Hepatocyte (in vitro differentiated cells): ENCODE results near the gene GPX7. TPM values are rescaled to one million over a fixed set of nuclear protein-coding genes. Genes with fewer than 3 reads are reported as not detected.

Source experiments
- DNase-seq: peaks from one replicate; pipeline ENCODE4 v3.0.0-alpha.2; 2016; ENCODE audit warnings: low spot score
- H2AFZ ChIP-seq: fragments of 200-600 bp; sonication (generic); 2 replicates; pipeline ENCODE4 v1.6.0; 2016; ENCODE audit warnings: antibody characterized with exemption, mild to moderate bottlenecking
- H3K27ac ChIP-seq: fragments of 200-600 bp; sonication (generic); 2 replicates; pipeline ENCODE4 v1.5.1; 2016; ENCODE audit warnings: mild to moderate bottlenecking
- H3K27me3 ChIP-seq: fragments of 200-600 bp; sonication (generic); 2 replicates; pipeline ENCODE4 v1.6.1; 2016
- H3K36me3 ChIP-seq: fragments of 200-600 bp; sonication (generic); replicated peaks from 2 replicates; pipeline ENCODE4 v1.5.1; 2016; ENCODE audit warnings: low read depth; ENCODE audit not compliant: insufficient read depth
- H3K4me1 ChIP-seq: fragments of 200-600 bp; sonication (generic); 2 replicates; pipeline ENCODE4 v1.5.1; 2016; ENCODE audit warnings: mild to moderate bottlenecking, moderate library complexity; ENCODE audit not compliant: insufficient read depth
- H3K4me2 ChIP-seq: fragments of 200-600 bp; sonication (generic); 2 replicates; pipeline ENCODE4 v1.6.0; 2016
- H3K4me3 ChIP-seq: fragments of 200-600 bp; sonication (generic); 2 replicates; pipeline ENCODE4 v1.5.1; 2016; ENCODE audit warnings: mild to moderate bottlenecking
- H3K79me2 ChIP-seq: fragments of 200-600 bp; sonication (generic); 2 replicates; pipeline ENCODE4 v1.6.0; 2017; ENCODE audit warnings: mild to moderate bottlenecking
- H3K9me2 ChIP-seq: fragments of 200-600 bp; sonication (generic); replicated peaks from 2 replicates; pipeline ENCODE4 v1.6.0; 2017; ENCODE audit warnings: mild to moderate bottlenecking; ENCODE audit not compliant: insufficient read depth
- H3K9me3 ChIP-seq: fragments of 200-600 bp; sonication (generic); 2 replicates; pipeline ENCODE4 v1.5.1; 2016; ENCODE audit warnings: low read depth, mild to moderate bottlenecking
- H4K20me1 ChIP-seq: fragments of 200-600 bp; sonication (generic); 2 replicates; pipeline ENCODE4 v1.6.0; 2016; ENCODE audit warnings: mild to moderate bottlenecking; ENCODE audit not compliant: insufficient read depth, poor library complexity, severe bottlenecking
- CTCF ChIP-seq: fragments of 200-600 bp; sonication (generic); IDR thresholded peaks from 2 replicates; pipeline ENCODE4 v1.5.1; 2016; ENCODE audit warnings: antibody characterized with exemption, mild to moderate bottlenecking; ENCODE audit not compliant: poor library complexity
- EZH2 ChIP-seq: fragments of 200-600 bp; sonication (generic); IDR thresholded peaks from 2 replicates; pipeline ENCODE4 v1.6.1; 2016; ENCODE audit warnings: antibody characterized with exemption, mild to moderate bottlenecking, borderline replicate concordance
- EZH2phosphoT487 ChIP-seq: fragments of 200-600 bp; sonication (generic); IDR thresholded peaks from one replicate; pipeline ENCODE4 v1.6.1; 2018; ENCODE audit warnings: antibody characterized with exemption, mild to moderate bottlenecking, low read depth, moderate library complexity; ENCODE audit not compliant: unreplicated experiment, severe bottlenecking
- WGBS: methylation state at CpG from one replicate; pipeline ENCODE4 v1.1.6; 2016; ENCODE audit warnings: low lambda C conversion rate; ENCODE audit errors: missing lambda C conversion rate; 5-methylcytosine and 5-hydroxymethylcytosine counted together
- polyA plus RNA-seq: library from polyadenylated mRNA; unstranded; fragments of >200 nt; fragmentation: Nextera tagmentation; extraction: Ambion mirVana; gene quantifications from 2 replicates; pipeline ENCODE4 v1.2.1, GENCODE V29; 2016
- total RNA-seq: library from RNA; depleted of rRNA; stranded (reverse); fragments of >200 nt; gene quantifications from 2 replicates; pipeline ENCODE4 v1.2.3, GENCODE V29; 2014

GPX7 gene
- total and polyA plus RNA-seq, 2 experiments from 2014 or later: 56.4 to 78.9 TPM

- WGBS: 45% methylated on average over 21 of the region's 21 CpGs
- Histone ChIP-seq H3K9me3 (no peaks in the 10 kb centered on the region), H3K4me2 (peak overlapping the region; percentile 98), H2AFZ (peak overlapping the region; percentile 76), H3K79me2 (peaks cover 11% of the 10 kb centered on the region), H4K20me1 (no peaks in the 10 kb centered on the region), H3K27me3 (no peaks in the 10 kb centered on the region), H3K36me3 (no peaks in the 10 kb centered on the region), H3K4me1 (peaks cover 25% of the 10 kb centered on the region), H3K9me2 (no peaks in the 10 kb centered on the region), H3K4me3 (peak overlapping the region; percentile 33), H3K27ac (peak overlapping the region; percentile 64)
- no peak for DNase-seq
- TF ChIP-seq CTCF (no peak), EZH2 (no peak), EZH2phosphoT487 (no peak)
These were observed 857 bp downstream of the GPX7 start for GRCh38 chr1:52602856-52603600.

GRCh38 chr1:52603630-52604029 is 1.5 kb downstream of the GPX7 start:
- Histone ChIP-seq H3K79me2 (peaks cover 11% of the 10 kb centered on the region), H3K4me2 (peak overlapping the region; percentile 98), H3K4me1 (peaks cover 25% of the 10 kb centered on the region), H3K9me2 (no peaks in the 10 kb centered on the region), H3K4me3 (no peak overlapping the region), H3K27me3 (no peaks in the 10 kb centered on the region), H4K20me1 (no peaks in the 10 kb centered on the region), H2AFZ (no peak overlapping the region), H3K27ac (peak overlapping the region; percentile 64), H3K36me3 (no peaks in the 10 kb centered on the region), H3K9me3 (no peaks in the 10 kb centered on the region)
- DNase-seq: no peak
- TF ChIP-seq EZH2: no peak
- TF ChIP-seq EZH2phosphoT487: no peak
- no peak for TF ChIP-seq CTCF
- 96% methylated on average over 6 of the region's 6 CpGs for WGBS

- H3K9me3 ChIP-seq: no peaks in the 10 kb centered on the region
- peaks cover 11% of the 10 kb centered on the region for H3K79me2 ChIP-seq
- H3K4me1 ChIP-seq: peaks cover 25% of the 10 kb centered on the region
- TF ChIP-seq EZH2 (no peak), CTCF (no peak), EZH2phosphoT487 (no peak)
- H4K20me1 ChIP-seq: no peaks in the 10 kb centered on the region
- DNase-seq: peak; percentile 38
- no peaks in the 10 kb centered on the region for H3K9me2 ChIP-seq
- peak overlapping the region; percentile 98 for H3K4me2 ChIP-seq
- H3K4me3 ChIP-seq: no peak overlapping the region
- 71% methylated on average over 3 of the region's 3 CpGs for WGBS
- no peak overlapping the region for H2AFZ ChIP-seq
- no peaks in the 10 kb centered on the region for H3K36me3 ChIP-seq
- H3K27ac ChIP-seq: peak overlapping the region; percentile 64
- no peaks in the 10 kb centered on the region for H3K27me3 ChIP-seq
These were observed 2.0 kb downstream of the GPX7 start for GRCh38 chr1:52604063-52604770.
